IPS-NIHi7 (cell line): ENCODE measurements around the gene MYO15B.
"Not testable (repeated sequence)": the region's sequence is repeated elsewhere in the genome, so short reads cannot be mapped to it uniquely, and the experiment has no call there.

Experiments
- DNase-seq: peaks from one replicate; pipeline ENCODE4 v3.0.0; 2012; ENCODE audit warnings: mixed read lengths; ENCODE audit errors: extremely low spot score

Gene MYO15B

GRCh38 chr17:75624714-75625345 lies 37.2 kb downstream of the MYO15B start:
- DNase-seq = no peak

- DNase-seq = peak; percentile 89
Measured at GRCh38 chr17:75625813-75626486, 38.4 kb downstream of the MYO15B start.

- no peak for DNase-seq
Measured at GRCh38 chr17:75626496-75627038, 39.0 kb downstream of the MYO15B start.

- DNase-seq = no peak
Measured at GRCh38 chr17:75627094-75627493, 39.5 kb downstream of the MYO15B start.

- no peak for DNase-seq
Measured at GRCh38 chr17:75628425-75628824, 40.8 kb downstream of the MYO15B start.

GRCh38 chr17:75629157-75629556 lies 41.6 kb downstream of the MYO15B start:
- no peak for DNase-seq

GRCh38 chr17:75630071-75630917 lies 42.7 kb downstream of the MYO15B start:
- DNase-seq = no peak

- DNase-seq = no peak
Measured at GRCh38 chr17:75631353-75631752, 43.8 kb downstream of the MYO15B start.

- DNase-seq = no peak
Measured at GRCh38 chr17:75632428-75632827, 44.8 kb downstream of the MYO15B start.

GRCh38 chr17:75632863-75633485 lies 45.4 kb downstream of the MYO15B start, which contains the start of gene SMIM5:
TSS of gene SMIM5 (plus strand) at chr17:75633434. CDS start at chr17:75640202, 6,768 bp downstream.
- peak; percentile 94 for DNase-seq

GRCh38 chr17:75633486-75634375 lies 46.1 kb downstream of the MYO15B start:
- peak; percentile 96 for DNase-seq

- DNase-seq = no peak
Measured at GRCh38 chr17:75634376-75634740, 46.8 kb downstream of the MYO15B start.

GRCh38 chr17:75634754-75635609 lies 47.4 kb downstream of the MYO15B start:
- no peak for DNase-seq

- no peak for DNase-seq
Measured at GRCh38 chr17:75635610-75636202, 48.1 kb downstream of the MYO15B start.

- no peak for DNase-seq
Measured at GRCh38 chr17:75636381-75637142, 49.0 kb downstream of the MYO15B start.

GRCh38 chr17:75637143-75637538 lies 49.5 kb downstream of the MYO15B start:
- no peak for DNase-seq

GRCh38 chr17:75637551-75637950 lies 50.0 kb downstream of the MYO15B start:
- DNase-seq = no peak

GRCh38 chr17:75638039-75638438 lies 50.4 kb downstream of the MYO15B start:
- DNase-seq = not testable (repeated sequence)

GRCh38 chr17:75638893-75639292 lies 51.3 kb downstream of the MYO15B start:
- no peak for DNase-seq
